Activated T-cell treated with anti-CD3 and anti-CD28 coated beads for 24 hours (primary cell): ENCODE data around the gene DTX2.
"Not testable (repeated sequence)": the region's sequence is repeated elsewhere in the genome, so short reads cannot be mapped to it uniquely, and the experiment has no call there.

ENCODE experiments used
- DNase-seq: peaks from one replicate; pipeline ENCODE4 v3.0.0-alpha.2; 2020; ENCODE audit warnings: low read depth

Gene DTX2

DNA sequence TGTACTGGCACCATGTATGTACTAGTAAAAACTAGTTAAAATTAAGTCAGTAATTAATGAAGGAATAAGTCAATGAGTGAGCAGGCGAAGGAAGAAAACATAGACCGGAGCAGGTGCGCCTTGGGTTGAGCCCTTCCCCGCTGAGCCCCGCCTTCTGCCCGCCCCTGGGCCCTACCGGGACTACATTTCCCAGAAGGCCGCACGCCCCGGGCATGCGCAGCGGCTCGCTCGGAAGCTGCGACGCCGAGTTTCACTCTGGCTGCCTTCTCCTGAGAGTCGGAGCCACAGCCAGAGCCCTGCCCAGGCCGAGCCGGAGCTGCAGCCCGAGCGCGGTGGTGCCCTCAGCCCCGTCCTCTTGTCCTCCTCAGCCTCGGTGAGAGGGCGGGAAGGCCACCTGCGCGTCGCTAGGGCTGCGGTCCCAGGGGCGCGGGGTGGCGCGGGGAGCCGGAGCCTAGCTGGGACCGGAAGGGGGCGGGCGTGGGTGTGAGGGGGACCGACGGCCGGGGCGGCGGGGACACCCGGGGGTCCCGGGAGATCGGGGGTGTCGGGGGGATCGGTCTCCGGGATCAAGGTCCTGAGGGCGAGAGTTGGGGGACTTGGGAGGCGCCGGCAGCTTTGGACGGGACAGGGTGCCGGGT is at the start of gene DTX2:
Gene DTX2, plus strand, starts transcription at position 246 of the 638 bp plus-strand sequence. CDS start 18,801 bp downstream, outside the sequence.
- DNase-seq, result not testable (repeated sequence)

DNA sequence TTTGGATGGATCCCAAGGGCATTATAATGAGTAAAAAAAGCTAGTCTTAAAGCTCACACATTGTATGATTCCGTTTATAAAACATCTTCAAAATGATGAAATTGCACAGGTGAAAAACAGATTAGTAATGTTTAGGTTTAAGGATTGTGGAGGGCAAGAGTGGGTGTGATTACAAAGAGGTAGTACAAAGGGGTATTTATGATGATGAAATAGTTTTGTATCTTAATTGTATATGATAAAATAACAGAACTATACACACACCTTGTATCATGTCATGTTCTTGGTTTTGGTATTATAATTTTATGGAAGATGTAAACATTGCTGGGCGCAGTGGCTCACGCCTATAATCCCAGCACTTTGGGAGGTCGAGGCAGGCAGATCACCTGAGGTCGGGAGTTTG is 49.3 kb upstream of the DTX2 start:
- no peak for DNase-seq

DNA sequence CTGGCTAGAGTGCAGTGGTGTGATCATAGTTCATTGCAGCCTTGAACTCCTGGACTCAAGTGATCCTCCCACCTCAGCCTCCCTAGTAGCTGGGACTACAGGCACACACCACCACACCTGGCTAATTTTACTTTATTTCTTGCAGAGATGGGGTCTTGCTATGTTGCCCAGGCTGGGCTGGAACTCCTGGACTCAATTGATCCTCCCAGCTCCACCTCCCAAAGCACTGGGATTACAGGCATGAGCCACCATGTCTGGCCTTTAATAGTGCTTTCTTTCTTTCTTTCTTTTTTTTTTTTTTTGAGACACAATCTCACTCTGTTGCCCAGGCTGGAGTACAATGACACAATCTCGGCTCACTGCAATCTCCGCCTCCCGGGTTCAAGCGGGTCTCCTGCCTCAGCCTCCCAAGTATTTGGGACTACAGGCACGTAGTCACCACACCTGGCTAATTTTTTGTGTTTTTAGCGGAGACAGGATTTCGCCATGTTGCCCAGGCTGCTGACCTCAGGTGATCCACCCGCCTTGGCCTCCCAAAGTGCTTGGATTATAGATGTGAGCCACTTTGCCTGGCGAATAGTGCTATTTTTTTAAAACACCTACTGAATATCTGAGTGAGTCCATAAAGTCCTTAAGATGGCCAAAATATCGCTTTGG is 43.7 kb upstream of the DTX2 start:
- not testable (repeated sequence) for DNase-seq

DNA sequence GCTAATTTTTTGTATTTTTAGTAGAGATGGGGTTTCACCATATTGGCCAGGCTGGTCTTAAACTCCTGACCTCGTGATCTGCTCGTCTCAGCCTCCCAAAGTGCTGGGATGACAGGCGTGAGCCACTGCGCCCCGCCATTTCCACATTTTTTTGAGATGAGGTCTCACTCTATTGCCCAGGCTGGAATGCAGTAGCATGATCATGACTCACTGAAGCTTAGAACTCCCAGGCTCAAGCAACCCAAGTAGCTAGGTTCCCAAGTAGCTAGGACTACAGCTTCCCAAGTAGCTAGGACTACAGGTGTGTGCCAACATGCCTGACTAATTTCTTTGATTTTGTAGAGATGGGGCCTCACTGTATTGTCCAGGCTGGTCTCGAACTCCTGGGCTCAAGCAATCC is 40.4 kb upstream of the DTX2 start:
- not testable (repeated sequence) for DNase-seq

DNA sequence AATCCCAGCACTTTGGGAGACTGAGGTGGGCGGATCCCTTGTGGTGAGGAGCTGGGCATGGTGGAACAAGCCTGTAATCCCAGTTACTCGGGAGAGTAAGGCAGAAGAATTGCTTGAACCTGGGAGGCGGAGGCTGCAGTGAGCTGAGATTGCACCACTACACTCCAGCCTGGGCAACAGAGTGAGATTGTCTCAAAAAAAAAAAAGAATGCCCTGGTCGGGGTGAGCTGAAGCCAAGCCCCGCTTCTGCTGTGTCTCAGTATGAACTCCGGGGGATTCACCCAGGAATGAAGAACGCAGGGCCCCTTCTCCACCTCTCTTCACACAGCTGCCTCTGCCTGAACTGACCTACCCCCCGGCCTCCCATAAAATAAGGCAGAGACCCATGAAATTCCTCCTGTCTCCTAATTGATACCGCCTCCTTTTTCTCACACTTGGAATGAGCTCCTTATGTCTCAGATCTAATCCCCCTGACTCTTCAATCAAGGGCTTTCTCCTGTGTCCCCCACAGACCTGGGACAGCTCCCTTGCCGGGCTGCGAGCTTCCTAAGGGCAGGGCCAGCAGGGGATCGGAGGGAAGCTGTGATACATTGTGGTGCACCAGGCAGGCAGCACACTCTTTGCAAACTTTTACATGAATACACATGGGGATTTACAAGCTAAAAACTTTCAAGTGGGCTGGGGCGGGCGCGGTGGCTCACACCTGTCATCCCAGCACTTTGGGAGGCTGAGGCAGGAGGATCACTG is 37.7 kb upstream of the DTX2 start:
- no peak for DNase-seq

DNA sequence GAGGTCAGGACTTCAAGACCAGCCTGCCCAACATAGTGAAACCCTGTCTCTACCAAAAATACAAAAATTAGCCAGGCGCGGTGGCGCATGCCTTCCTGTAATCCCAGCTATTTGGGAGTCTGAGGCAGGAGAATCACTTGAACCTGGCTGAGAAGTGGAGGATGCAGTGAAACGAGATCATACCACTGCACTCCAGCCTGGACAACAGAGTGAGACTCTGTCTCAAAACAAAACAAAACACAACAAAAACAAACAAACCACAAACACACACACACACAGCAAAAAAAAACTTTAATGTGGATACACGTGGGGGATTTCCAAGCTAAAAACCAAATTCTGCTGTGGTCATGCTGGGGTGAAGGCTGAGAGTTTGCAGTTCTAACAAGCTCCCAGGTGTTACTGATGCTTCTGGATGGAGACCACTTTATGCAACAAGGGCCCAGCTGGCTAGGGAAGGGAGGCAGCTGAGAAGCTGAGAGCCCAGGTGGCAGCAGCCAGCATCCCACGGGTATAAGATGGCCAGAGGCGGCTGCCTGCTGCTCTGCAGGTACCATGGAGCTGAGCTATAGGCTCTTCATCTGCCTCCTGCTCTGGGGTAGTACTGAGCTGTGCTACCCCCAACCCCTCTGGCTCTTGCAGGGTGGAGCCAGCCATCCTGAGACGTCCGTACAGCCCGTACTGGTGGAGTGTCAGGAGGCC is 36.9 kb upstream of the DTX2 start, which contains the start of gene ZP3:
Gene ZP3, plus strand, starts transcription at position 538 of the 699 bp plus-strand sequence. Its CDS starts 15 bp downstream, at position 553.
- no peak for DNase-seq

DNA sequence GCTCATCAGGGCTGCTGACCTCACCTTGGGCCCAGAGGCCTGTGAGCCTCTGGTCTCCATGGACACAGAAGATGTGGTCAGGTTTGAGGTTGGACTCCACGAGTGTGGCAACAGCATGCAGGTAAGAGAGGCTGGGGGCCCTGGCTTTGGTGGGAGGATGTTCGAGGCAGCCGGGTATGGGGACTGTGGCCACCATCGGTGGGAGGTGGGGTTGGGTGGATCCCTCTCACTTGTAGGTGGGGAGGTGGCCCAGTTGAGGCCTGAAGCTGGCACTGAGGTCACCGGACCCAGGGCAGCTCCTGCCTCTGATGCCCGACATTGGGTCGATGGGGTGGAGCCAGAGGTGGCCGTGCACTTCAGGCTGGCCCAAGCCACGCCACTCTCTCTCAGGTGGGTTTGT is 36.4 kb upstream of the DTX2 start:
- DNase-seq, result no peak

DNA sequence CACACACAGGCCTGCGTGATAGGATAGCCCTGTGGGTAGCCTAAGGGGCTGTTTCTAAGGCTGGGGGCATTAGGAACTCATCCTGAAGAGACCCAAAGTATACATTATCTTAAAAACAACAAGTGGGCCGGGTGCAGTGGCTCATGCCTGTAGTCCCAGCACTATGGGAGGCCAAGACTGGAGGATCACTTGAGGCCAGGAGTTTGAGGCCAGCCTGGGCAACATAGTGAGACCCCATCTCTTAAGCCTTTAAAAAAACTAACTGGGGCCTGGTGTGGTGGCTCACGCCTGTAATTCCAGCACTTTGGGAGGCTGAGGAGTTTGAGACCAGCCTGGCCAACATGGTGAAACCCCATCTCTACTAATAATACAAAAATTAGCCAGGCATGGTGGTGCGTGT is 36.0 kb upstream of the DTX2 start:
- DNase-seq, result not testable (repeated sequence)

DNA sequence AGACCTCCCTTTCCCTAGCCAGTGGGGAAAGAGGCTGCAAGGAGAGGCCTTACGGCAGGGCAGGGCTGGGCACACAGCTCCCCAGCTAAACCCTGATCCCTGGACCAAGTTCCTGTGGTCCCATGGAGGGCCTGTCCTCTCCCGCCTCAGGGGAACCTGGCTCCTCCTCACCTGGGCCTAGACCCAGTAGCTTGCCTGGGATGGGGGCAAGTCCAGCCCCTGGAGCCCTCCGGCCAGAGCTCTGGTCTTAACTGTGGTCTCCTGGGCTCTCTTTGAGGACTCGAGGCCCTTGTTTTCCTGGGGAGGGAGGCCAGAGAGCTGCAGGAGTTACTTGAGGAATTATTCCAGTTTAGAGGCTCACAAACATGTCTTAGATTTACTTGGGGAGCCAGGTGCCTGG is 35.3 kb upstream of the DTX2 start:
- DNase-seq, result no peak

DNA sequence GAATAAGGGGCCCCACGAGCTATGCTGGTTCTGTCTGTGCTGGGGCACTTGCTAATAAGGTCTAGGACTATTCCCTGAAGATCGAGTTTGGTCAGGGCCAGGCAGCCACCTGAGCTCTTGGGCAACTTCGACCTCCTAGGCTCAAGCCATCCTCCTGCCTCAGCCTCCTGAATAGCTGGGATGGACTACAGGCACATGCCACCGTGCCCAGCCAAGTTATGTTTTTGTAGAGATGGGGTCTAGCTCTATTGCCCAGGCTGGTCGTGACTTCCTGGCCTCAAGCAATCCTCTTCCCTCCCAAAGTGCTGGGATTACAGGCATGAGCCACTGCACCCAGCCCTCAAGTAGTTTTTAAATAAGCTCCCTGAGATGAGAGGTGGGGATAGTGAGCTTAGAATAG is 33.9 kb upstream of the DTX2 start:
- DNase-seq, result no peak

DNA sequence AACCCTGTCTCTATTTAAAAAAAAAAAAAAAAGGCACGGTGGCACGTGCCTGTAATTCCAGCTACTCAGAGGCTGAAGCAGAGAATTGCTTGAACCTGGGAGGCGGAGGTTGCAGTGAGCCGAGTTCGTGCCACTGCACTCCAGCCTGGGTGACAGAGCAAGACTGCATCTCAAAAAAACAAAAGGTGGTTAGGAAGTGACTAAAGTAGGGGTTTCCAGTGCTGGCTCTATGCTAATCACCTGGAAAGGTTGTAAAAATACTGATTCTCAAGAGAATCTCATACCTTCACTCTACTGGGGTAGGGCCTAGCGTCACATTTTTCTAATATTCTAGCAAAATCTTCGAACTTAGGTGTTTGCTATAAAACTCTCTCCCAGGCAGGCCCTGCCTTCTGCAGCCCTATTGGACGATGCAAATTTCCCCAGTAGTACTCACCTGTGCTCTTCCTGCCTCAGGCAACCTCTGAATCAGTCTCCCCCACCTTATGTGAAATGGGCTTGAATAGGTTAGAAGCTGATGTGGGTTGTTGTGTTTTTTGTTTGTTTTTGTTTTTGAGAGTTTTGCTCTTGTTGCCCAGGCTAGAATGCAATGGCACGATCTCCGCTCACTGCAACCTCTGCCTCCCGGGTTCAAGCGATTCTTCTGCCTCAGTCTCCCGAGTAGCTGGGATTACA is 33.2 kb upstream of the DTX2 start:
- DNase-seq, result no peak

DNA sequence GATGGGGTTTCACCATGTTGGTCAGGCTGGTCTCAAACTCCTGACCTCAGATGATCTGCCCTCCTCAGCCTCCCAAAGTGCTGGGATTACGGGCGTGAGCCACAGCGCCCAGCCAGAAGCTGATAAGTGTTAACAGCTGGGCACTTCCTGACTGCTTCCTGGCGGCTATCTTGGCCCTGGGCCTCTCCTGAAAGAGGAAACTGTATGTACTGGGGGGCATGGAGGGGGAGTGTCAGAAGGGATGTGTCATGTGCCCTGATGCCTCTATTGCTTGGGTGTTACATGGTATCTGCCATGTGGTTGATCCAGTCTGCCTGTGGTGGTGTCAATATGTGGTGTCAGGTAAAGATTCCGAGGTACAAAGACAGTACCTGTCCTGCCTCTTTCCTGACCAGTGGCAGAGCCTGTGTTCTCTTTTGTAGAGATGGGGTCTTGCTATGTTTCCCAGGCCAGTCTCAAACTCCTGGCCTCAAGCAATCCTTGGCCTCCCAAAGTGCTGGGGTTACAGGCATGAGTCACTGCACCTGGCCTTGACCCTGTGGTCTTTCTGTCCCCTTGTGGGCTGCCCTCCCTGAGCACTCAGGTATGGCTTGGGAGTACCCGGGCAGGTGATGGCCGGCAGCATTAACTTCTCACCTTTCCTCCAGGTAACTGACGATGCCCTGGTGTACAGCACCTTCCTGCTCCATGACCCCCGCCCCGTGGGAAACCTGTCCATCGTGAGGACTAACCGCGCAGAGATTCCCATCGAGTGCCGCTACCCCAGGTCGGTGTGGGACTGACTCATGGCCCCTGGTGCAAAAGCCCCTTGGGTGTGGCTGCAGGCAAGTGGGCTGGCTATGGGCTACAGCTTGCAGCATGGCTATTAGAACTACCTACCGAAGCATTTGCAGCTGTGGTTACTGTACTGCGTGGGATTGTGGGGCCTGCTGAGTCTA is 32.4 kb upstream of the DTX2 start:
- no peak for DNase-seq

DNA sequence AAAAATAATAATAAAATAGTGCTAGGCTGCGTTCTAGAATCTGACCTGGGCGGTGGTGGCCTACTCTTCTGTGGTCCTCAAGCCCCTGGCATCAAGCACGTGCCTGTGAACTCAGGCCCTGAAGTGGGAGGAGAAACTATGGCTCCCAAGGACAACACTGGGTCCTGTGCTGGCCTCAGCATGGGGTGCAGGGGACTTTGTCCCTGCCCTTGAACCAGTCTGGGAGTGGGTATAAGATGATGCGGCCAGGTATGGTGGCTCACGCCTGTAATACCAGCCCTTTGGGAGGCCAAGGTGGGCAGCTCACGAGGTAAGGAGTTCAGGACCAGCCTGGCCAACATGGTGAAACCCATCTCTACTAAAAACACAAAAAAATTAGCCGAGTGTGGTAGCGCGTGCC is 31.3 kb upstream of the DTX2 start:
- no peak for DNase-seq

DNA sequence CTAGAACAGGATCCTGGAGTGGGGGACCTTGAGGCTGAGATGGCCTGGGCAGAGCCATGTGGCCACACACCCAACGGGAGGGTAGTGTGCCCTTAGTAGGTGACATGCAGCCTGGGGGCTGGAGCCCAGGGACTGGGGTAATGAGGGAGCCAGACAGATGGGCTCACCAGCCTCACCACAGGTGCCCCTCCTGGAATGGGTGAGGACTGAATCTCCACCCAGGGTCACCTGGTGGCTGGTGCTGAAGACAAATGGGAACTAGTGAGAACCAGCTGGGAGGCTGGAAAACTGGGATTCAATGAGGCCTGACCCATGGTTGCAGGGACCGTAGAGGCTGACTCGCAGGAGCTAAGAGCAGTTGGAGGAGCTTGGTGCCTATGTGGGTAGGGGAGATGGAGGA is 30.7 kb upstream of the DTX2 start:
- no peak for DNase-seq

DNA sequence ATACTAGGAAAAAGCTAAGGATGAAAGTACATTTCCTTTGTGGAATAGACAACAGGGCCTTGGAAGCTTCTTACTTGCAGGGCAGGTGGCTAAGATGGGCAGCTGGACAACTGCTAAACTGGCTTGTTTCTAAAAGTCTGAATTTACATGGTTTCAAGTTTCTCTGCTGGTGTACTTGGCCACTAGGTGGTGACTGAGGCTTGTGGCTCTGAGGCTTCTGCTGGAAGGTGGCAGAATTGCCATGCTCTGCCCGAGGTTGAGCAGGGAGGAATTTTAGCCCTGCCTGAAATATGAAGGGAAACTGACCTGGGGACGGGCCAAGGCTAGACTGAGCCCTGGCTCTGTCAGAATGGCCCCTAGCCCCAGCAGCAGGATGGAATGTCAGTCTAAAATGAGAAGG is 23.6 kb upstream of the DTX2 start:
- peak; percentile 51 for DNase-seq

DNA sequence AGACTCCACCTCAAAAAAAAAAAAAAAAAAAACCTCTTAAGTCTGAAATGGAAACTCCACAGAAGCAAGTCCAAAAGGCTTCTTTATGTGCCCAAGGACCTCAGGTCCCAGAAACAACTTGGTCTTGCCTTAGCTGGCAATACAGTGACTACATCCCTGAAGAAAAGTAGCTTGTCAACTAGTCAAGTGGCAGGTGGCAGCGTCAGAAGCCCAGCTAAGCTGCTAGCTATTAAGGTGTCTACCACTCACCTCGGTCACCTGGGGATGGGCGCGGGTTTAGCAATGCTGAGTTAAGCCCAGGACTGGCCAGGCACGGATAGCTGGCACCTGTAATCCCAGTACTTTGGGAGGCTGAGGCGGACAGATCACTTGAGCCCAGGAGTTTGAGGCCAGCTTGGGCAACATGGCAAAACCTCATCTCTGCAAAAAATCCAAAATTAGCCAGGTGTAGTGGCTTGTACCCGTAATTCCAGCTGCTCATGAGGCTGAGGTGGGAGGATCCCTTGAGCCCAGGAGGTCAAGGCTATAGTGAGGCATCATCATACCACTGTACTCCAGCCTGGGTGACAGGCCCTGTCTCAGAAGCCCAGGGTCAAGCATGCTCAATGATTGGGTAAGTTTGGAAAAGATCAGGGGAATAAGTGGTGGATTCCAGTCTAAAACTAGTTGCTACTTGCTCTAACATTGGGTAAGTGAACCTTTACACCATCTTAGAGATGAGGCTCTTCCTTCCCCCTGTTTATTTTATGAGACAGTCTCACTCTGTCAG is 22.2 kb upstream of the DTX2 start:
- DNase-seq, result not testable (repeated sequence)

DNA sequence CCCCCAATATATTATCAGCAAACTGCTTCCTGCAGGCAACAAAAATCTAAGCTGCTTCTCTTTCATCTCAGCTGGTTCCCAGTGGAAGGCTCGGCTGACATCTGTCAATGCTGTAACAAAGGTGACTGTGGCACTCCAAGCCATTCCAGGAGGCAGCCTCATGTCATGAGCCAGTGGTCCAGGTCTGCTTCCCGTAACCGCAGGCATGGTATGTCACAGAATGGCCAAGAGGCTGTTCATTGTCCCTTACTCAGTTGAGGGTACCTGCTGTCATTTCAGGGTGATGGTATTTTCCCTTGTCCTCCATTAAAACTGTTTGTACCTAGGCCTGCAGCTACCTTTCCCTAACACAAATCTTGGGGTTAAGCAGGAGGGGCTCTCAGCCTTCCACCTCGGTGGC is 21.1 kb upstream of the DTX2 start:
- not testable (repeated sequence) for DNase-seq

DNA sequence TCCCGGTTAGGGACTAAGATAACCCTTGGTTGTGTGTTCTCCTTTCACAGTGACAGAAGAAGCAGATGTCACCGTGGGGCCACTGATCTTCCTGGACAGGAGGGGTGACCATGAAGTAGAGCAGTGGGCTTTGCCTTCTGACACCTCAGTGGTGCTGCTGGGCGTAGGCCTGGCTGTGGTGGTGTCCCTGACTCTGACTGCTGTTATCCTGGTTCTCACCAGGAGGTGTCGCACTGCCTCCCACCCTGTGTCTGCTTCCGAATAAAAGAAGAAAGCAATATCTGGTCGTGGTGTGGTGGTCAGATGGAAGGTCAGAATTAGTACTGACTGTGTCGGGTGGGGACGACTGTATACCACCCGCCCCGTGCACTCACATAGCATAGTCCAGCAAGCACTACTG is 19.7 kb upstream of the DTX2 start:
- DNase-seq, result not testable (repeated sequence)

DNA sequence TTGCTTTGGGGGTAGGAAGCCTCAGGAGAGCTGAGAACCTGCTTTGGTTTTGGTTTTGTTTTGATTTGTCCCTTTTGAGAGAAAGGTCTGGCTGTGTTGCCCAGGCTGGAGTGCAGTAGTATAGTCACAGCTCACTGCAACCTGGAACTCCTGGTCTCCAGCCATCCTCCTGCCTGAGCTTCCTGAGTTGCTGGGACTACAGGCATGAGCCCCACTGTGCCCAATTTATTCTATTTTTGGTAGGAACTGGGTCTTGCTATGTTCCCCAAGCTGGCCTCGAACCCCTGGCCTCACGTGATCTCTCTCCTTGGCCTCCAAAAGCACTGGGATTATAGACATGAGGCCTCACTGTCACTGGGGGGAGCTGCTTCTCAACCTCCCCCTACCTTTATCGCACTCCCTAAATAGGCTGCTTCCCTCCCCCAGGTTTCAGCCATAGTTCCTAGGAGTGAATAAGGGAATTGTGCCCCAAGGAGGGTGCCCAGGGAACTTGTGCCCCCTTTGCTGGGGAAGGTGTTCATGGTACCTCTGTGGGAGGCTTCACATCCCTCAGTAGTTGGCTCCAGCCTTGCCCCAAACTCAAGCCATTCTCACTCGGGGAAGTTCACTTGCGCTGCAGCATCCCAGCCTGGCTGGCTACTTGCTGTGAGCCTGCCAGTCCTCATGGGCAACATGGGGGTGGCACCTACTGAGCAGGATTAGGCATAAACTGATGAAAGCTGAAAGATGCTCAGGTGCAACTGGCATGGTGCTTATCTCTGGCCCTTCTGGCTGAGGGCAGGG is 18.7 kb upstream of the DTX2 start:
- not testable (repeated sequence) for DNase-seq
